H9 (cell line): ENCODE results near the gene MCRIP1. TPM values are rescaled to one million over a fixed set of nuclear protein-coding genes. Genes with fewer than 3 reads are reported as not detected.

Source experiments
- DNase-seq: peaks from one replicate; pipeline ENCODE4 v3.0.0-alpha.2; 2017
- H2AFZ ChIP-seq: one replicate; pipeline ENCODE4 v1.6.1; 2013; ENCODE audit warnings: mild to moderate bottlenecking, low read length, control low read depth, moderate library complexity
- H2AK5ac ChIP-seq: 2 replicates; pipeline ENCODE4 v1.6.1; 2013; ENCODE audit warnings: low read length, control low read depth, mixed read lengths; ENCODE audit not compliant: insufficient read length
- H2BK120ac ChIP-seq: one replicate; pipeline ENCODE4 v1.6.1; 2013; ENCODE audit warnings: low read depth, mild to moderate bottlenecking, low read length, control low read depth, inconsistent platforms; ENCODE audit not compliant: poor library complexity, severe bottlenecking
- H2BK12ac ChIP-seq: 2 replicates; pipeline ENCODE4 v1.6.1; 2013; ENCODE audit warnings: low read length, control low read depth, mixed read lengths, low read depth; ENCODE audit not compliant: insufficient read length
- H2BK15ac ChIP-seq: 2 replicates; pipeline ENCODE4 v1.6.1; 2013; ENCODE audit warnings: low read depth, low read length, control low read depth
- H2BK20ac ChIP-seq: one replicate; pipeline ENCODE4 v1.6.1; 2013; ENCODE audit warnings: low read depth, mild to moderate bottlenecking, low read length, control low read depth, inconsistent platforms; ENCODE audit not compliant: poor library complexity, severe bottlenecking
- H2BK5ac ChIP-seq: 2 replicates; pipeline ENCODE4 v1.6.1; 2013; ENCODE audit warnings: low read length, control low read depth, mixed read lengths; ENCODE audit not compliant: insufficient read length
- H3K14ac ChIP-seq: 2 replicates; pipeline ENCODE4 v1.6.1; 2013; ENCODE audit warnings: low read length, control low read depth; ENCODE audit not compliant: insufficient read depth
- H3K18ac ChIP-seq: 2 replicates; pipeline ENCODE4 v1.6.1; 2013; ENCODE audit warnings: low read depth, mild to moderate bottlenecking, mixed read lengths, low read length, control low read depth; ENCODE audit not compliant: insufficient read length
- H3K23ac ChIP-seq: 2 replicates; pipeline ENCODE4 v1.6.1; 2013; ENCODE audit warnings: low read length, control low read depth, mixed read lengths, low read depth; ENCODE audit not compliant: insufficient read length
- H3K23me2 ChIP-seq: 2 replicates; pipeline ENCODE4 v1.6.1; 2013; ENCODE audit warnings: low read depth, mild to moderate bottlenecking, mixed read lengths, low read length, control low read depth; ENCODE audit not compliant: insufficient read length, poor library complexity, severe bottlenecking
- H3K27ac ChIP-seq: 2 replicates; pipeline ENCODE4 v1.5.1; 2013; ENCODE audit warnings: low read length, control low read depth, mixed read lengths, low read depth; ENCODE audit not compliant: insufficient read length
- H3K27me3 ChIP-seq: 2 replicates; pipeline ENCODE4 v1.6.1; 2013; ENCODE audit warnings: low read length, control low read depth, inconsistent platforms; ENCODE audit not compliant: insufficient read depth
- H3K4ac ChIP-seq: 2 replicates; pipeline ENCODE4 v1.6.1; 2013; ENCODE audit warnings: low read depth, mild to moderate bottlenecking, control low read depth, inconsistent platforms, low read length, moderate library complexity
- H3K4me1 ChIP-seq: 2 replicates; pipeline ENCODE4 v1.6.1; 2013; ENCODE audit warnings: low read length, control low read depth, inconsistent platforms; ENCODE audit not compliant: insufficient read depth
- H3K4me2 ChIP-seq: 2 replicates; pipeline ENCODE4 v1.6.1; 2013; ENCODE audit warnings: low read length, control low read depth, mixed read lengths; ENCODE audit not compliant: insufficient read length, insufficient read depth
- H3K56ac ChIP-seq: 2 replicates; pipeline ENCODE4 v1.6.1; 2013; ENCODE audit warnings: low read depth, mild to moderate bottlenecking, mixed read lengths, low read length, control low read depth; ENCODE audit not compliant: insufficient read length
- H3K79me1 ChIP-seq: 2 replicates; pipeline ENCODE4 v1.6.1; 2013; ENCODE audit warnings: low read depth, mild to moderate bottlenecking, moderate library complexity, low read length, control low read depth, inconsistent platforms; ENCODE audit not compliant: insufficient read depth, poor library complexity, severe bottlenecking
- H3K79me2 ChIP-seq: 2 replicates; pipeline ENCODE4 v1.6.1; 2013; ENCODE audit warnings: low read length, control low read depth, inconsistent platforms; ENCODE audit not compliant: insufficient read depth
- H3K9ac ChIP-seq: 2 replicates; pipeline ENCODE4 v1.6.1; 2013; ENCODE audit warnings: low read length, control low read depth, mixed read lengths; ENCODE audit not compliant: insufficient read length; ENCODE audit errors: extremely low read depth
- H3K9me3 ChIP-seq: one replicate; pipeline ENCODE4 v1.6.1; 2013; ENCODE audit warnings: low read depth, low read length, inconsistent platforms; ENCODE audit not compliant: control insufficient read depth
- H3T11ph ChIP-seq: one replicate; pipeline ENCODE4 v1.6.1; 2013; ENCODE audit warnings: mild to moderate bottlenecking, low read length, control low read depth, inconsistent platforms
- H4K20me1 ChIP-seq: one replicate; pipeline ENCODE4 v1.6.1; 2013; ENCODE audit not compliant: control insufficient read depth, insufficient read length, insufficient read depth
- H4K5ac ChIP-seq: 2 replicates; pipeline ENCODE4 v1.6.1; 2013; ENCODE audit warnings: low read depth, mild to moderate bottlenecking, mixed read lengths, low read length, control low read depth; ENCODE audit not compliant: insufficient read length
- H4K8ac ChIP-seq: replicated peaks from 2 replicates; pipeline ENCODE4 v1.6.1; 2013; ENCODE audit warnings: low read length, control low read depth, mixed read lengths, low read depth; ENCODE audit not compliant: insufficient read length
- H4K91ac ChIP-seq: 2 replicates; pipeline ENCODE4 v1.6.1; 2013; ENCODE audit warnings: low read depth, mild to moderate bottlenecking, moderate library complexity, mixed read lengths, low read length, control low read depth; ENCODE audit not compliant: insufficient read length
- H3K27ac Mint-ChIP-seq, 3 experiments: 2 replicates in 2 of 3; 3 replicates in 1 of 3; pipeline ENCODE4 v1.8.0; 2020 to 2021; ENCODE audit warnings: mixed read lengths in 3 of 3, mild to moderate bottlenecking in 1 of 3, moderate library complexity in 1 of 3
- H3K27me3 Mint-ChIP-seq: 2 replicates; pipeline ENCODE4 v1.8.0; 2021; ENCODE audit warnings: low read depth, mild to moderate bottlenecking, moderate library complexity, mixed read lengths
- H3K36me3 Mint-ChIP-seq, 3 experiments: 2 replicates in 2 of 3; 3 replicates in 1 of 3; pipeline ENCODE4 v1.8.0; 2020 to 2021; ENCODE audit warnings: low read depth in 3 of 3, mixed read lengths in 3 of 3; ENCODE audit not compliant: insufficient read depth in 1 of 3
- H3K4me1 Mint-ChIP-seq, 2 experiments: 2 replicates each; pipeline ENCODE4 v1.8.0; 2020; ENCODE audit warnings: mixed read lengths in 2 of 2
- H3K4me3 Mint-ChIP-seq, 2 experiments: 2 replicates in 1 of 2; 3 replicates in 1 of 2; pipeline ENCODE4 v1.8.0; 2020 to 2021; ENCODE audit warnings: mild to moderate bottlenecking in 2 of 2, mixed read lengths in 2 of 2, moderate library complexity in 1 of 2
- H3K9me3 Mint-ChIP-seq, 2 experiments: 2 replicates in 1 of 2; 3 replicates in 1 of 2; pipeline ENCODE4 v1.8.0; 2020; ENCODE audit warnings: mild to moderate bottlenecking in 2 of 2, mixed read lengths in 2 of 2, moderate library complexity in 1 of 2
- WGBS: extraction: QIAGEN DNeasy Blood & Tissue Kit; methylation state at CpG from one replicate; pipeline ENCODE4 v1.1.7; 2013; ENCODE audit warnings: missing lambda C conversion rate, low lambda C conversion rate, mixed read lengths; ENCODE audit not compliant: insufficient read length; ENCODE audit errors: extremely low coverage; 5-methylcytosine and 5-hydroxymethylcytosine counted together
- total RNA-seq: library from RNA; stranded (reverse); gene quantifications from 2 replicates; pipeline ENCODE4 v1.2.1, GENCODE V29; 2021
- TF ChIP-seq, protein P1 (sequence below): fragments of 200-600 bp; sonication (generic); conservative IDR thresholded peaks from 3 replicates; pipeline ENCODE4 v1.8.0; 2021; ENCODE audit warnings: antibody characterized with exemption, mild to moderate bottlenecking

MCRIP1 gene
- total RNA-seq, 1 experiment from 2014 or later = 118 TPM

DNA sequence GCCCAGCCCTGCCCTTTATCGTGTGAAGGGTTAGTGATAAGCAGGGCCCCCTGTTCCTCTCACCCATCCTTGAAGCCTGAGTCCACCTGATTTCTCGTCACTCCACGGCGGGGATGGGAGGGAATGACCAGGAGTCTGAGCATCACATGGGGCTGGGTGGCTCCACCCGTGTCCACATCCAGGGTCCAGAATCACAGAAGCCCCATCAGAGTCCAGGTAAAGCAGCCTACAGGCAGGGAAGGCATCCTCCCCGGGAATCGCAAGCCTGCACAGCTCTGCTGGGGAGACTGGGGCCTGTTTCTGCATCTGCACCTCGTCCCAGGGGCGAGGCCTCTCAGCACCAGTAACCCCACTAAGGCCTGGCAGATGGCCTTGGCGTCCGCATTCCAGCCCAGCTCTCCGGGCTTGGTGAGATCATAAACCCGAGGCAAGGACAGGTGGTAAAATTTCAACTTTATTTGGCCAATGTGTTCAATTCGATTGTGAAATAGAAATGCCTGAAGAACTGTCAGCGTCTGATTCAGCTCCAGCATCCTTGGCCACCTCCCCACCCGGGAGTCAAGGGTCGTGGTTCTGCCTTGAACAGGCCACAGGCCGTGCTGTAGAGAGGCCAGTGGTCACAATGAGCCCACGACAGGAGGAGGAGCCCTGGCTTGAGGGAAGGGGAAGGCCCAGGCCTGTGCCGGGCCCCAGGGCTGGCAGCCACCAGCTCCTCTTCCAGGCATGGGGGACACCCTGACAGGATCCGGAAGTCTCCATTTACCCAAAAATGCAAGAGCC is 9.8 kb upstream of the MCRIP1 start:
- Histone ChIP-seq H3K27me3 (no peaks in the 10 kb centered on the region), H3K4me1 (no peaks in the 10 kb centered on the region), H3K27ac (no peak overlapping the region), H4K8ac (no peak overlapping the region), H3K79me2 (no peaks in the 10 kb centered on the region), H4K91ac (no peak overlapping the region), H3K23ac (no peak overlapping the region), H2BK120ac (no peak overlapping the region), H4K5ac (no peak overlapping the region), H3K23me2 (no peaks in the 10 kb centered on the region), H3K4ac (no peak overlapping the region), H2BK15ac (no peak overlapping the region), H3K9ac (no peak overlapping the region), H3K14ac (no peak overlapping the region), H3T11ph (no peak overlapping the region), H2AFZ (no peak overlapping the region), H3K79me1 (no peaks in the 10 kb centered on the region), H2BK20ac (no peak overlapping the region), H4K20me1 (no peaks in the 10 kb centered on the region), H3K18ac (no peak overlapping the region), H3K56ac (no peak overlapping the region), H2AK5ac (no peak overlapping the region), H3K9me3 (no peaks in the 10 kb centered on the region), H3K4me2 (no peak overlapping the region), H2BK5ac (no peak overlapping the region), H2BK12ac (no peak overlapping the region)
- no peaks in the 10 kb centered on the region for H3K9me3 Mint-ChIP-seq
- peaks cover 17 to 50% (median 38%) of the 10 kb centered on the region in 3 experiments; a peak in 6 of 7 replicates for H3K36me3 Mint-ChIP-seq
- H3K27ac Mint-ChIP-seq = 0 out of 7 replicates have a peak overlapping the region, but pooled peaks of 1 of the 3 experiments have one; percentile 28
- peaks cover 5 to 6% of the 10 kb centered on the region in 2 experiments; a peak in 3 of 4 replicates for H3K4me1 Mint-ChIP-seq
- no peak for DNase-seq
- no peak overlapping the region for H3K4me3 Mint-ChIP-seq
- TF ChIP-seq, protein P1, sequence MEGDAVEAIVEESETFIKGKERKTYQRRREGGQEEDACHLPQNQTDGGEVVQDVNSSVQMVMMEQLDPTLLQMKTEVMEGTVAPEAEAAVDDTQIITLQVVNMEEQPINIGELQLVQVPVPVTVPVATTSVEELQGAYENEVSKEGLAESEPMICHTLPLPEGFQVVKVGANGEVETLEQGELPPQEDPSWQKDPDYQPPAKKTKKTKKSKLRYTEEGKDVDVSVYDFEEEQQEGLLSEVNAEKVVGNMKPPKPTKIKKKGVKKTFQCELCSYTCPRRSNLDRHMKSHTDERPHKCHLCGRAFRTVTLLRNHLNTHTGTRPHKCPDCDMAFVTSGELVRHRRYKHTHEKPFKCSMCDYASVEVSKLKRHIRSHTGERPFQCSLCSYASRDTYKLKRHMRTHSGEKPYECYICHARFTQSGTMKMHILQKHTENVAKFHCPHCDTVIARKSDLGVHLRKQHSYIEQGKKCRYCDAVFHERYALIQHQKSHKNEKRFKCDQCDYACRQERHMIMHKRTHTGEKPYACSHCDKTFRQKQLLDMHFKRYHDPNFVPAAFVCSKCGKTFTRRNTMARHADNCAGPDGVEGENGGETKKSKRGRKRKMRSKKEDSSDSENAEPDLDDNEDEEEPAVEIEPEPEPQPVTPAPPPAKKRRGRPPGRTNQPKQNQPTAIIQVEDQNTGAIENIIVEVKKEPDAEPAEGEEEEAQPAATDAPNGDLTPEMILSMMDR = no peak
- no peaks in the 10 kb centered on the region for H3K27me3 Mint-ChIP-seq
- WGBS = no CpG with 5 or more reads among the region's 21 CpGs
